ENCODE results near the gene TEX22.

The TEX22 gene

DNA sequence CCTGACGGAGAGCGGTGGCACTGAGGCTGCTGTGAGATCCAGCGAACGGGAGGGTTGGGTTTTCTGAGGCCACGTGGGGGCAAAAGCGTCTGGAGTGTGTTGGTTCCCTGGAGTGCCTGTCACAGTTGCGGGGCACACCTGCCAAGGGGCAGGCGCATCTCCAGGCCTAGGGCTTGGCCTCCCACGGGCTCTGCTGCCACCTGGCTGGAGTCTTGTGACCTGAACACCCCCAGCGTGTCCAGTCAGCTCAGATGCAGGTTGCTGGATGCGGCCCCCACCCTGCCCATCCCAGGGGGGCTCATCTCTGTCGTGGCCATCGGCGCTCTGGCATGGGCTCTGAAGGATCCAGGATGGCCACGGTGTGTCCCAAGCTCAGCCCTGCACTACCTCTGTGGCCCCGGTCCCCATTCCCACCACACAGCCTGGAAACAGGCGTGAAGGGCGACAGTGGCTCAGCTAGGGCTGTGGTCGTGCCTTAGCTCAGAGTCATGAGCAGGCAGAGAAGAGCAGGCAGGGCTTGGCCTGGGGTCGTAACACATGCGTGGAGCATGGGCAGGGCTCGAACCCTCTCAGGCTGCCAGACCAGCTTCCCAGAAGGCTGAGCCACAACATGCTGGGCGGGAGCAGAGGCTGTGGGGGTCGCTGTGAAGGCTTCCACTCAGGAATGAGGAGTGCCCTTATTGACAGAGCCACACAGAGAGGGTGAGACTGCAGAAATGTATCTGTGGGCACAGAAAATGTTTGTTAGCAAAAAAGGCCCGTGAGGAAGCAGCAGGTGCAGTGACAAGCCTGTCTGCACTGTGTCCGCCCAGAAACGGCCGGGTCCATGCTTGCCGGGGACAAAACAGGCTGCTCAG lies 52.8 kb downstream of the TEX22 start:
- Mint-ChIP-seq H3K27ac (no peak overlapping the region), H3K9me3 (no peaks in the 10 kb centered on the region), H3K27me3 (ENCODE audit: low read depth) (no peaks in the 10 kb centered on the region), H3K4me1 (no peaks in the 10 kb centered on the region), H3K36me3 (ENCODE audit: low read depth) (peaks cover 28% of the 10 kb centered on the region), H3K4me3 (no peak overlapping the region)
- TF ChIP-seq CTCF (IDR thresholded peaks at IDR 0.05; ENCODE audit: unreplicated experiment in 3 of 3): no peak

- H3K36me3 Mint-ChIP-seq (ENCODE audit: low read depth): peaks cover 28% of the 10 kb centered on the region
- no peak overlapping the region for H3K27ac Mint-ChIP-seq
- H3K4me3 Mint-ChIP-seq: no peak overlapping the region
- H3K9me3 Mint-ChIP-seq: no peaks in the 10 kb centered on the region
- no peak for TF ChIP-seq CTCF (IDR thresholded peaks at IDR 0.05; ENCODE audit: unreplicated experiment in 3 of 3)
- H3K27me3 Mint-ChIP-seq (ENCODE audit: low read depth): no peaks in the 10 kb centered on the region
- no peaks in the 10 kb centered on the region for H3K4me1 Mint-ChIP-seq
Measured at GRCh38 chr14:105452963-105453362, 54.6 kb downstream of the TEX22 start.

GRCh38 chr14:105453847-105454246 lies 55.5 kb downstream of the TEX22 start:
- Mint-ChIP-seq H3K9me3 (no peaks in the 10 kb centered on the region), H3K4me1 (no peaks in the 10 kb centered on the region), H3K36me3 (ENCODE audit: low read depth) (peaks cover 28% of the 10 kb centered on the region), H3K4me3 (no peak overlapping the region), H3K27ac (no peak overlapping the region), H3K27me3 (ENCODE audit: low read depth) (no peaks in the 10 kb centered on the region)
- no peak for TF ChIP-seq CTCF (IDR thresholded peaks at IDR 0.05; ENCODE audit: unreplicated experiment in 3 of 3)

DNA sequence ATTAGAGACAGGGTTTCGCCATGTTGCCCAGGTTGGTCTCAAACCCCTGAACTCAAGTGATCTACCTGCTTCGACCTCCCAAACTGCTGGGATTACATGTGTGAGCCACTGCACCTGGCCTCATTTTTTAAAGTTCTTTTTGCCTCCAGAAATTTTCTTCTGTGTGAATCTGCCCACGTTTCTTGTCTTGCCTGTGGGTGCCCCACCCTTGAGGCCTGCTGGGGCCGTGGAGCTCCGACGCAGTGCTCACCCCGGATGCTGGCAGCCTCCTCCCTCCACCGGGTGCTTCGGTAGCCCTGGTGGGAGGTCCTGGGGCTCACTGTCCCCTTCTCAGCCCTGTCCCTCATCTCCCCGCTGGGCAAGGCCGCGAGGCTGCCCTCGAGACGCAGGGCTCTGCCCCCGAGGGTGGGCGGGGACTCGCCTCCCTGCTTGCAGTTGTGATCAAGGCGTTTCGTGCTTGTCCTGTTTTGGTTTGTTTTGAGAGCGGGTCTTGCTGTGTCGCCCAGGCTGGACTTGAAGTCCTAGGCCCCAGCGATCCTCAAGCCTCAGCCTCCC lies 56.8 kb downstream of the TEX22 start:
- Mint-ChIP-seq H3K27me3 (ENCODE audit: low read depth) (no peaks in the 10 kb centered on the region), H3K4me3 (no peak overlapping the region), H3K4me1 (no peaks in the 10 kb centered on the region), H3K27ac (no peak overlapping the region), H3K9me3 (no peaks in the 10 kb centered on the region), H3K36me3 (ENCODE audit: low read depth) (peaks cover 28% of the 10 kb centered on the region)
- no peak for TF ChIP-seq CTCF (IDR thresholded peaks at IDR 0.05; ENCODE audit: unreplicated experiment in 3 of 3)

GRCh38 chr14:105455766-105456660 lies 57.7 kb downstream of the TEX22 start:
- H3K27me3 Mint-ChIP-seq (ENCODE audit: low read depth): no peaks in the 10 kb centered on the region
- H3K4me1 Mint-ChIP-seq: no peaks in the 10 kb centered on the region
- no peak overlapping the region for H3K4me3 Mint-ChIP-seq
- TF ChIP-seq CTCF (IDR thresholded peaks at IDR 0.05; ENCODE audit: unreplicated experiment in 3 of 3): no peak
- H3K27ac Mint-ChIP-seq: no peak overlapping the region
- peaks cover 28% of the 10 kb centered on the region for H3K36me3 Mint-ChIP-seq (ENCODE audit: low read depth)
- no peaks in the 10 kb centered on the region for H3K9me3 Mint-ChIP-seq
